HT-29 (cell line): ENCODE measurements around the gene SPATA13. TPM values are rescaled to one million over a fixed set of nuclear protein-coding genes. Genes with fewer than 3 reads are reported as not detected.
"Not testable (repeated sequence)": the region's sequence is repeated elsewhere in the genome, so short reads cannot be mapped to it uniquely, and the experiment has no call there.

ENCODE experiments used
- DNase-seq: peaks from one replicate; pipeline ENCODE4 v3.0.0-alpha.2; 2015; ENCODE audit warnings: low spot score
- total RNA-seq: library from RNA; depleted of rRNA; stranded (reverse); fragments of >200 nt; shearing (Covaris generic); gene quantifications from 2 replicates; pipeline ENCODE4 v1.2.3, GENCODE V29; 2014; rRNA removed

The SPATA13 gene
- total RNA-seq = 52.5 and 71.1 TPM in 2 replicates

GRCh38 chr13:24160458-24161009 is at the start of gene SPATA13:
TSS of gene SPATA13 (plus strand) at chr13:24160720. CDS start at chr13:24222930, 62,210 bp downstream.
- DNase-seq = peak; percentile 99

- no peak for DNase-seq
Observed at GRCh38 chr13:24112791-24113190, 47.7 kb upstream of the SPATA13 start.

- DNase-seq = no peak
Observed at GRCh38 chr13:24115671-24116070, 44.8 kb upstream of the SPATA13 start.

DNA sequence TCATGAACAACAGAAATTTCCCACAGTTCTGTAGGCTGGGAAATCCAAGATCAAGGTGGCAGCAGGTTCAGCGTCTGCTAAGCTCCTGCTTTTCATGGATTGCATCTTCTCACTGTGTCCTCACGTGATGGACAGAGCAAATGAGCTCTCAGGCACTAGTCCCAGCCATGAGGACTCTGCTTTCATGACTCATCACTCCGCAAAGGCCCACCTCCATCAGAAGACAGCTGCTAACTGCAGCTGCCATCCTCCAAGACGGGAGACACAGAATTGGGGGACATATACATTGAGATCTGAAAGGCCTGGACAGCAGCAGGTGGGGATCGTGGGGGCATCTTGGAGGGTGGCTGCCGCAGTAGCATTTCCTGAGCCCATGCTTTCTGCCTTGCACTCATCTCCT is 44.4 kb upstream of the SPATA13 start:
- no peak for DNase-seq

DNA sequence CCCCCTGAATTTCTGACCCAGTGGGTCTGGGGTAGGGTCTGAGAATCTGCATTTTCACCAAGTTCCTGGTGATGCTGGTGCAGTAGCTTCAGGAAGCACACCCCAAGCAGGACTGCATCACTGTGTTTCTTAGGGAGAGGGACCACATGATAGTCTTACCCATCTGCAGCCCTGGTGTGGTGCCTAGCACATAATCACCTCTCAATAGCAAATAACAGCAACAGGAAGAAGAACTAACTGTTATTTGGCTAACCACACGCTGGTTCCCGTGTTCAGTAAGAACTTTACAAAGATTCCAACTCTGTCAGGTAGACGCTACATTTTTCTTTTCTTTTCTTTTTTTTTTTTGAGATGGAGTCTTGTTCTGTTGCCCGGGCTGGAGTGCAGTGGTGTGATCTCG is 41.9 kb upstream of the SPATA13 start:
- DNase-seq = no peak

DNA sequence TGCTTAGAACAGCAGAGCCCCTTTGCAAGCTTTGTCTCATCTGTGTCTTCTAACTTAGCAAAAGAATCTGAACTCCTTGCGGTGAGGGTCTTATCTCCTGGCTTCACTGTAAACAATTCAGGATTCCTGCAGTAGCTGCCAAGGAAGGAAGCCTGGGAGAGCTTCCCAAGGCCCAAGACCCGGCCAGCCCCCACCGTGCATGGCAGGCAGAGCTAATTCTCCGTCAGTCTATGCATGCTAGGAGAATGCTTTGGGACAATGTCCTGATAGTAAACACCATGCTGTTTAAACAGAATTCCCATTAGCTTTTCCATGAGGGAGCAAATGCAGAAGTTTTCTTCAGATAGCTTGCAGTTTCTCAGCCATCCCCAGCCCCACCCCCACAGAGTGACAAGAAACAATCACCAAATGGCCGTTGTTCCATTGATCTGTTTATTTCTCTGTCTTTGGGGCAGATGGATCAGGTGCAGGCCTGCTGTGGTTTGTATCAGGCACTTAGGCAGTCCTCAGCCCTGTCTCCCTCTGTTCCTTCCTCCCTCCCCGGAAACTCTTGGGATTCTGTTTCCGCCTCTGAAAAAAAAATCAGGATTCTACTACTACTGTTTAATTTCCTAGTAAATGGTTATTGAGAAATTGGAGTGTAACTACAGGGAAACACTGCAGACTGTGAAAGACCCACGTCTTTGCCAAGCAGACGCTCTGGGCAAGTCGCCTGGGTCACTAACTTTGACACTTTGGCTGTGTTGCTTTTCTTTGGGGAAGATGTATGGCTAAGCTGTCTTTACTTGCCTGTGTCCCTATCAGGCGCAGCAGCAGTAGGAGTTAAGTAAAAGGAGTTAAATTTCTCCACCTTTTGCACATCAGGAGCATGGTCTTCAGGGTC is 40.7 kb upstream of the SPATA13 start:
- no peak for DNase-seq

DNA sequence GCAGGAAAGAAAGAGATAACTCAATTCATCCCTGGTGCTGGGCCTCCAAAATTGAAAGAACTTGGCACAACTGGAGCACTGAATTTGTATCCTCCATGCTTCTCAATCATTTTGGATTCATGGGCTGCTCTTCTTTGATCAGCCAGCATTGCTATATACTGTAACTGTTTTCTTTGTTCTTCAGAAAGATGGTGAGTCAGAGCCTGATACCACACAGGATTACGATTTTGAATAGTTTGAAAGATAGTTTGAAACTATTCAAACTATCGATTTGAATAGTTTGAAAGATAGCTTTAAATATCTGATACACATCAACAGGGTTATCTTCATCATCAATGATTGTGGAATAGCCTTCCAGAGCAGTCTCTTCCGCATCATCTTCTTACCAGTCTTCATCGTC is 38.5 kb upstream of the SPATA13 start:
- DNase-seq = not testable (repeated sequence)

DNA sequence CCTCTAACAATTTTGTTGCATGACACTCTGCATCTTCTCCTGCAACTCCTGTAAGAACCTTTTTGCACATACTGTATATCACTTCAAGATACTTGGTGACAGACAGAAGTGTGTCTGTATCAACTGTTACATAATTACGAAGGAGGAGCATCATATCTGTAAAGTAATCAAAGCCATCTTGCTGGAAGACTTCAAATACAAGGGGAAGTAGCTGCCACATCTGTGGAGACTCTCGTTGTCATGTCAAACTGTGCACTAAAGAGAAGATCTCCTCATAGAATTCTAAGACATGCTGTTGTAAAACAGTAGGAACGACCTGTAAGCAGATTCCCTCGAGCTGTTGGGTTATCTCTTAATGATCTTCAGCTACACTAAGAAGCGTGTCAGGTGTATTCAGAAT is 38.0 kb upstream of the SPATA13 start:
- no peak for DNase-seq

GRCh38 chr13:24123761-24124160 is 36.8 kb upstream of the SPATA13 start:
- DNase-seq = no peak

- peak; percentile 36 for DNase-seq
Observed at GRCh38 chr13:24124789-24125476, 35.6 kb upstream of the SPATA13 start.

- peak; percentile 99 for DNase-seq
Observed at GRCh38 chr13:24127116-24127631, 33.3 kb upstream of the SPATA13 start.

GRCh38 chr13:24128112-24128511 is 32.4 kb upstream of the SPATA13 start:
- DNase-seq = peak; percentile 78

DNA sequence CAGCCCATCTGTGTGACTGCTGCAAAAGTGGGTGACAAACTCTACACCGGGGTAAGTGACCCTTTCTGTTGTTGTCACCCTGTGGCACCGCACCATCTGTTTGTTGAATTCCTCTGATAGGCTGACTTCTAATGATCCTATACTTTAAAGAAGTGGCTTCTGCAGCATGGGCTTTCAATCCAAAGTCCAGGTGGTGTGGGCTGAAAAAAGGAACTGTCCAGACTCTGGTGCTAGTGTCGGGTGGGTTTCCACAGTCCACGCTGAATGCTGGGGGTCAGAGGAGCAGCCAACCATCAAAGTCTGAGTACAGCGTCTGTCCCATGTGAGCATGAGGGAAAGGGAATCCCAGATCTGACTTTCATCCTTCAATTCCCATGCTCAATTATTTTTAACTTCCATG is 31.6 kb upstream of the SPATA13 start:
- DNase-seq = no peak

GRCh38 chr13:24129914-24130774 is 30.4 kb upstream of the SPATA13 start:
- peak; percentile 94 for DNase-seq

DNA sequence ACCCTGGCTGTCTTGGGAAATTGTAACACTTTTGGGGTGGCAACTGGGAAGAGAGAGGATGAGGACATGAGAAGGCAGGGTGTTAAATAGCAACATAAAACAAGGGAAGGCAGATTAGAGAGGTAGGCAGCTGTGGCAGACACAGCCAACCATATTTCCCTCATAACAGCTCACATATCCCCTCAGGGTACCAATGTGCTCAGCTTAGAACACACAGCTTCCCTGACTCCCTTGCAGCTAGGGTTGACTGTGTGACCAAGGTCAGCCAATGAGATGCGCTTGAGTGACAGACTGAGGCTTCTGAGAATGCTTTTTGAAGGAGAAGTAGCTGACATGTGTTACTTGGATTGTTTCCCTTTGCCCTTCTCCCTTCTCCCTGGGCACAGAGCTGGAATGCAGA is 28.8 kb upstream of the SPATA13 start:
- DNase-seq = no peak

DNA sequence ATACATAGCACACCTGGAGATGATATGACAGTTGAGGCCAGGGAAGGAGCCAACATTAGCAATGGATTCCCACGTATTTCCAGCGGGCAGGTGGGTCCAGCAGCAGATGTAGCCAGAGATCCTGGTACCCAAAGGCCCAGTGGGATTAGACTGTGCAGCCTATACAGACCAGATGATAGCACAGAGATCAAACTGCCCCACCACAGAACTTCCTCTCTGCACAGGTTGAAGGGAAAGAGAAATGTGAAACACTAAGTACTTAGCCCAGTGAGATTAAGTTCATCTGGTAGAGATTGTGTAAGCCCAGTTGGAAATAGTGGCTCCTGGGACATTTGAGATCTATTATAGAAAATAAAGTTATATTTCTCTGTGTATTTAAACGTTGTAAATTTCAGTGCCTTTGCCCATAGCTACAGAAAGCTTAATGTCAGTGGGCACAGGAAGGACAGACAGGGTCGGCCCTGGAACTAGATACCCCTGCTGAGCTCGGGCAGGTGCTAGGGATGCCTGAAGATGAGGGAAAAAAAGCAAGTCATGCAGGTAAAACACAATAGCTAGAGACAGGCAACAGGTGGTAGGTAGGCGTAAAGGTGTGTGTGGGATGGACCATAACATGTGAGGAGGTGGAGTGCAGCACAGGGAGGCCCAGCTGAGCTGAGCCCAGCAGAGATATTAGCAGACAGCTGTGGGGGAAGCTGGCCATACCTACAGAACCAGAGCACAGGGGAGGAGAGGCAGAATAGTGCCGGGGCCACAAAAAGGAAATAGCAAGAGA is 27.3 kb upstream of the SPATA13 start:
- no peak for DNase-seq

DNA sequence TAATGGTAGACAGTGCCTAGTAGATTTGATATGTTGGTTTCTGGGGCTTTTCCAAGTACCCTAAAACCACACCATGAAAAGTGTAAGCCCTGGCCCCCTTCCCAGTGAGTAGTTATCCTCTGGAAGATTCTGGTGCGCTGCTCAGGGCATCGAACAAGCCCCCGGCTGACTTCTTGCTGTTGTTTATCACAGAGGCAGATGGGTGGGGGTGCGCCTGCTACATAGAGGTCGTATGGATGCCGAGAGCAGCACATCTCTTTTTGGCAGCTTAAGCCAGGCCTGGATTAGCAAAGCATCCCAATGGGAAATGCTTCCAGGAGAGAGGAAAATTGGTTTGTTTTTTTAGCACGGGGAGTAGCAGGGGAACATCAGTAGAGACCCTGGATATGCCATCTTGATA is 26.3 kb upstream of the SPATA13 start:
- DNase-seq = no peak

DNA sequence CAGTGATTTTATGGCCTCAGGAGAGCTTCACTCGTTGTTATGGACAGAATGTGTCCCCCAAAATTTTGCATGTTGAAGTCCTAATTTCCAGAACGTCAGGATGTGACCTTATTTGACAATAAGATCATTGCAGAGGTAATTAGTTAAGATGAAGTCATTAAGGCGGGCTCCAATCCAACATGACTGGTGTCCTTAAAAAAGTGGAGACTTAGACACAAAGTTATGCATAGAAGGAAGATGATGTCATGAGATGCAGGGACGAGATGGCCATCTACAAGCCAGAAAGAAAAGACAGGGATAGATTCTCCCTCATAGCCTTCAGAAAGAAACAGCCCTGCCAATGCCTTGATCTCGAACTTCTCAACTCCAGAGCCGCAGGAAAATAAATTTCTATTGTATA is 25.8 kb upstream of the SPATA13 start:
- DNase-seq = no peak

DNA sequence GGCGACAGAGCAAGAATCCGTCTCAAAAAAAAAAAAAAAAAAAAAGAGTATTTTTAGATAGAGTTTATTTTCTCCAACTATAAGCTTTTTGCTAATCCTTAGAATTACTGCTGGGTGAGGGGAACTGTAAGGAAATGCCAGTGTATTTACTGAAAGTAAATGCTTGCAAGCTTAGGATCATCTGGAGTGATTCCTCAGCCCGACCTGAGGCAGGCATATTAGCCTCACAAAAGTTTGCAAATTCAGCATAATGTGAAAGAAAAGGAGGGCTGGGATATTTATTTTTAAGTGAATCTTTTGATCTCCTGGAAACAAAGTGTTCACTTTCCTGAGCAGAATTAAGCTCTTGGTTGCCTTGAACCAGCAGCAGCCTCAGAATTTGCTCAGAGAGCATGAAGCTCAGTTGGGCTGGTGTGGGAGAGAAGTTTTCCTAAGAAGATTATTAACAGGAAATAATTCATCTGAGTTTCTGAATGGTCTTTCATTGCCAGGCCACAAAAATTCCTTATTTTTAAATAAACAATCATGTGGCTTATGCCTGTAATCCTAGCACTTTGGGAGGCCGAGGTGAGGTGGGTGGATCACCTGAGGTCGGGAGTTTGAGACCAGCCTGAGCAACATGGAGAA is 24.7 kb upstream of the SPATA13 start:
- DNase-seq = no peak

GRCh38 chr13:24138911-24139310 is 21.6 kb upstream of the SPATA13 start:
- DNase-seq = no peak
